Measurements from ENCODE around the gene TMCO6.

The TMCO6 gene

GRCh38 chr5:140674211-140674610 is 35.0 kb downstream of the TMCO6 start:
- no peak for DNase-seq

GRCh38 chr5:140674629-140675028 is 35.4 kb downstream of the TMCO6 start:
- no peak for DNase-seq

GRCh38 chr5:140677947-140678346 is 38.7 kb downstream of the TMCO6 start:
- DNase-seq = no peak

GRCh38 chr5:140678993-140679392 is 39.7 kb downstream of the TMCO6 start:
- no peak for DNase-seq

GRCh38 chr5:140690376-140690932 is 51.2 kb downstream of the TMCO6 start:
- DNase-seq = no peak

GRCh38 chr5:140690941-140691924 is 52.0 kb downstream of the TMCO6 start, which contains the start of the genes HARS1 and HARS2:
Gene HARS1, minus strand, starts transcription at chr5:140691370. Its CDS starts 66 bp downstream, at chr5:140691304.
Gene HARS2, plus strand, starts transcription at chr5:140691455. Its CDS starts 194 bp downstream, at chr5:140691649.
- peak; percentile 92 for DNase-seq

GRCh38 chr5:140694276-140694675 is 55.0 kb downstream of the TMCO6 start:
- DNase-seq = no peak

Data from NCI-H1436 (cell line).